GM18951 (cell line): ENCODE data around the gene FAM20A.
"Not testable (repeated sequence)": the region's sequence is repeated elsewhere in the genome, so short reads cannot be mapped to it uniquely, and the experiment has no call there.

ENCODE experiments used
- POLR2A ChIP-seq: IDR thresholded peaks from 4 replicates; pipeline ENCODE4 v1.6.1; 2011; ENCODE audit warnings: mild to moderate bottlenecking; ENCODE audit not compliant: insufficient read length, insufficient read depth; ENCODE audit errors: extremely low read depth
- in situ Hi-C: fragments of 300-500 bp; cut with MboI; formaldehyde crosslinking; loops from one replicate; pipeline ENCODE4 v1.12.0; 2022; ENCODE audit warnings: low sequenced_read_pairs, mixed read lengths, inconsistent platforms; ENCODE audit not compliant: unreplicated experiment

Gene FAM20A

DNA sequence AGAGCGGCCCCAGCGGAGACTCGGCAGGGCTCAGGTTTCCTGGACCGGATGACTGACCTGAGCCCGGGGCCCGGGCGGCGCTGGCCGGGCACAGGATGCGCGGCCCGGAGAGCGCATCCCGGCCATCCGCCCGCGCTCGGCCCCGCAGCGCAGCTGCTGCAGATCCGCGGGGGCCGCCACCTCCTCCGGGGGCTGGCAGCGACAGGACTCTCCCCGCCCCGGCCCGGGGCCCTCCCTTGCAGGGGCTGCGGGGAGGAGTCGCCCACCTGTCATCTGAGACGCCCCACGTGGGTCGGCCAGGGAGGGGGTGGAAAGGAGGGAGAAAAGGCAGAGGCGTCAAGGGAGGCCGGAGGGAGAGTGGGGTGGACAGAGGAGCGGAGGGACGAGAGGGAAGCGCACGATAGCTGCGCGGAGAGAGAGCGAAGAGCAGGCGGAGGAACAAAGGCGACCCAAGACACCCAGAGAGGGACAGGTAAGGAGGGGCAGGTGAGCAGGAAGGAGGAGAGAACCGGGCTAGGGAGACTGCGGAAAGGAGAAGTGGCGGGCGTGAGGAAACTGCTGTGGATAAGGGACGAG is 89.4 kb downstream of the FAM20A start:
- in situ Hi-C loops, result no loop called here

GRCh38 chr17:68511254-68511670 is 89.9 kb downstream of the FAM20A start:
- in situ Hi-C loops, result no loop called here

More for the DNA sequence above, 89.4 kb downstream of the FAM20A start:
- TF ChIP-seq POLR2A, result peak; percentile 50

GRCh38 chr17:68509141-68510057 is 91.8 kb downstream of the FAM20A start:
- no peak for TF ChIP-seq POLR2A
- in situ Hi-C loops, result no loop called here

More at GRCh38 chr17:68511254-68511670, 89.9 kb downstream of the FAM20A start:
- TF ChIP-seq POLR2A, result no peak

GRCh38 chr17:68507576-68507975 is 93.6 kb downstream of the FAM20A start:
- no peak for TF ChIP-seq POLR2A
- in situ Hi-C loops, result no loop called here

DNA sequence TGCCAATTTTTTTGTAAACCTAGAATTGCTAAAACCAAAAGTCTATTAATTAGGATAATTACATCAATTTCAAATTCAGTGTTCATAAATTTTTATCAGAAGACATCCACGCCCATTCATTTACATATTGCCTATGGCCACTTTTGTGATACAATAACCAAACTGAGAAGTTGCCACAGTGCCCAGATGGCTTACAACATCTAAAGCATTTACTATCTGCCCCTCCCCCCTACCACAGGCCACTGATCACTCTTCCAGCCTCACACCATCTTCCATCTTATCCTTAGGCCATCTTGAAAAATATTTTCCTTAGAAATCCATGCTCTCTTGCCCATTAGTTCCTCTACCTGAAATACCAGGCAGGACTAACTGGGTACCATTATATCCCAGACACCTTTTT is 95.2 kb downstream of the FAM20A start:
- TF ChIP-seq POLR2A, result no peak
- in situ Hi-C loops, result no loop called here

DNA sequence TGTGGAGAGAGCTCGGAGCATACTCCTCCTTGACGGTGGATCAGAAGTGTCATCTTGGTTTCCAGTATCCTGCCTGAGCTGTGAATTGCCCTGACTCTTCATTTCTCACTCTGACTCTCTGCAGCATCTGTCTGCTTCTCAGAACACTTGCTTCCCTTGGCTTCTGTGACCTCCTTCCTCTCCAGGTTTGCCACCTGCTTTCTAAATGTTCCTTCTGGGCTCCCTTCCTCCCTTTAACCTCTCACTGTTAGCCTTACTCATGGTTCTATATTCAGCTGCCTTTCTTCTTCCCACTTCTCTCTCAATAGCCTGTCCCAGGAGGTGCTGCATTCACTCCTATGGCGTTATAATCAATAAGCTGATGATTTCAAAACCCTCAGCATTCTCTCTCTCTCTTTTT is 100.1 kb downstream of the FAM20A start:
- no peak for TF ChIP-seq POLR2A
- in situ Hi-C loops, result no loop called here

- in situ Hi-C loops, result no loop called here
- TF ChIP-seq POLR2A, result no peak
Measured at GRCh38 chr17:68499587-68499986, 101.6 kb downstream of the FAM20A start.

DNA sequence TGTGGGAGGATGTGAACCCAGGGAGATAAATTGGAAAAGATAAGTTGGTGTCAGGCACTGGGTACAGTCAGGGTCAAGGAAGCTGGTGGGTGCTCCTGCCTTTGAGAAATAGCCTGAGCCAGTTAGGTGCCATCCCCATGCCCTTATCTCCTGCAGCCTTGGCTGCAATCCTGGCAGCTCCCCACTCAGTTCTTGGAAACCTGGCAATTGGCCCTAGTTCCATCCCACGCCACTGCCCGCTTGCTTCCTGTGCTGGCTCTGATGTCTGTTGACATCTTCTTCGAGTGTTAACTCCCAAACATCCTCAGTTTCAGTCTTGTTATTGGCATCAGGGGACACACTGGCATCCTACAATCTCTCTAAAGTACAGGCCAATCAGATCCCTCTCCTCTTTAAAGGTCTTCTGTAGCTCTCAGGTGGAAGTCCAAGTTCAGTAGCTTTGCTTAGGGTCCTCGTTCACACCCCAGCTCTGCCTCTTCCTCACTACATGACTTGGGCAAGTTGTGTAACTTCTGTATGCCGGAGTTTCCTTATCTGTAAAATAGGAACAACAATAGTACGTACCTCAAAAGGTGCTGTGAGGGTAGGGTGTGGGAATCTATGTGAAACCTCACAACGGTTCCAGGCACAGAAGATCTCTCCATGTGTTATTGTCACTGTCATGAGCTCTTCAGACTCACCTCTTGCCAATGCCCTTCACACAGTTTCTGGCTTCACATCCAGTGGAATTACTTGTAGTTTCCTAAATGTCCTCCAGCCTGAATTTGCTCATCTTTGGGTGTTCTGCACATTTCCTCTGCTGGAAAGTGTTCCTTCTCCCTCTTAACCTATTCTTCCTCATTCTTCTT is 102.5 kb downstream of the FAM20A start:
- no peak for TF ChIP-seq POLR2A
- in situ Hi-C loops, result no loop called here

DNA sequence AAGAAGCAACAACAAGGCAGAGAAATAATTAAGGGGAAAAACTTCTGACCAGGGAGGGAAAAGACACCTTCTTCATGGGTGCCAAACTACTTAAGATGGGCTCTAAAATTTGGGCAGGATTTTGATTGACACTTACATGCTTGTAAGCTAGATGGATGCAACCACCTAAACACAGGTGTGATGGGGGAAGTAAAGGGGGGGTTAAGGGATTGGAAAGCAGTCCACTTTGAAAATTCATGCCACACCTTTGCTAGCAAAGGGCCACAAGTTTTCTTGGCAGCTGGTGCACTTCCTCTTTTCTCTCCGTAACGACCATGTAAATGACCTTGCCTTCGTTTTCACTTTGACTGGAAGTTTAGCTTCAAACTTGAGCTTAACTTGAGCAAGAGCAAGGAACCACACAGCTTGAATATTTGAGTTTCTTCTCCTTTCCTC is 103.3 kb downstream of the FAM20A start:
- in situ Hi-C loops, result no loop called here
- peak; percentile 24 for TF ChIP-seq POLR2A

- in situ Hi-C loops, result no loop called here
- no peak for TF ChIP-seq POLR2A
Measured at GRCh38 chr17:68495081-68495480, 106.1 kb downstream of the FAM20A start.

DNA sequence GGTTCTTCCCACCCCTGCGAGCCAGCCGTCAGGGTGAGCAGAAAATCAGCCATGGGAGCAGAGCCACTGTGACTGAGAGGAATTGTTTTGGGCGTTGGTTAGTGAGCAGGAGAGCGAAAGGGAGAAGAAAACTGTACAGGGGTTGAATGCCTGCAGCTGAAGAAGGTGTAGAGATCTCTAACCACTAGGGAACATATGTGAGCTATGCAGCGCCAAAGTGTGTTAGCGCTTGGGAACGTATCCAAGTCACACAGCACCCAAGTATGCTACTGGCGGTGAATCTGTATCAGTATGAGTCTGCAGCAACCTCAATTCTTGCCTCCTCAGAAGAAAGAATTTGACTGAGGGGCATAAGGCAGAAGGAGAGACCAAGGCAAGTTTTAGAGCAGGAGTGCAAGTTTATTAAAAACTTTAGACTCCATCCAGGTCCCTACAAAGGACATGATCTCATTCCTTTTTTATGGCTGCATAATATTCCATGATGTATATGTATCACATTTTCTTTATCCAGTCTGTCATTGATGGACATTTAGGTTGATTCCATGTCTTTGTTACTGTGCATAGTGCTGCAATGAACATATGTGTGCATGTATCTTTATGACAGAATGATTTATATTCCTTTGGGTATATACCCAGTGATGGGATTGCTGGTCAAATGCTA is 108.6 kb downstream of the FAM20A start:
- in situ Hi-C loops, result not testable (repeated sequence)

DNA sequence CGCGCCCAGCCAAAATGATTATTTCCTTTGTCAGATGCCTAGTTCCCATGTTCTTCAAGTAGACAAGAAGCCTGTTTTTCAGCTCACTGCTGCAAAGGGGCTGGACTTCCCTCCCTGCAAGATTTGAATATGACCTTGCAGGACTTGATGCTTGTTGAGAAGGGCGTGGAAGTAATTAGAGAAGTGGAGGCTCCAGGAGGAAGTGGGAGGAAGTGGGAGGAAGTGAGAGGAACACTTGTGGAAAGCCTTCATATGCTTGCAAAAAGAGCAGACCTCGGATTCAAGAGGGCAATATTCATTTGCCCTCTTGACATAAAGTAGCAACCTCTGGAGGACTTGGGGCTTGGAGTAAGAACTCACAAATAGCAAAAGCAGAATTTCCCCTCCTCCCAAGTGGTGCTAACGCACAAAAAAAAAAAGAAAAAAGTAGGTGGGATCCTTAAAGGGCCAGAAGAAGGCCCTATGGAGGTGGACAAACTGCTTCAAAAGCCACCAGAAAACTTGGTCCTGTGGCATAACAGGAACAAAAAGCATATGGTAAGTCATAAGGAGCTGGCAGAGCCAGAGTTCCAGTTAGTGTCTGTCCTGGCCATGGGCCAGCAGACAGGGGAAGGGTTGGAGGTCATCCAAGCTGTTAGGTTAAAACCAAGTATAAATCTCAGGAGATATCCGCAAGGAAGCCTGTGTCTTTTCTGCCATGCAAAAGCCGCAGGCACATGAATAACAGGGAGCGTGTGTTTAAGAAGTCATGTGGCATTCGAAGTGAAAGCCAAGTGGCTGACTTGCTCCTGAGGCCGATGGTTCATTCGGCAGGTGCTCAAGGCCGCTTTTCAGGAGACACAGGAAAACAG is 109.6 kb downstream of the FAM20A start:
- in situ Hi-C loops, result no loop called here
- no peak for TF ChIP-seq POLR2A

- no peak for TF ChIP-seq POLR2A
- in situ Hi-C loops, result no loop called here
Measured at GRCh38 chr17:68489919-68490318, 111.2 kb downstream of the FAM20A start.
